Trophoblast cell (in vitro differentiated cells and primary cell): ENCODE results near the gene APBA2.

Experiments
- DNase-seq, 2 donors: peaks; one replicate each; pipeline ENCODE4 v3.0.0-alpha.2; 2016
- H2AFZ ChIP-seq: 2 replicates; pipeline ENCODE4 v1.6.1; 2013; ENCODE audit warnings: low read length, moderate library complexity, mild to moderate bottlenecking; ENCODE audit not compliant: insufficient read depth, poor library complexity
- H2AK5ac ChIP-seq: 2 replicates; pipeline ENCODE4 v1.6.1; 2013; ENCODE audit warnings: mild to moderate bottlenecking, low read length
- H2BK120ac ChIP-seq: 2 replicates; pipeline ENCODE4 v1.6.1; 2013; ENCODE audit warnings: low read length, mild to moderate bottlenecking, moderate library complexity; ENCODE audit not compliant: insufficient read depth, poor library complexity
- H2BK12ac ChIP-seq: 2 replicates; pipeline ENCODE4 v1.6.1; 2013; ENCODE audit warnings: mild to moderate bottlenecking, low read length, moderate library complexity
- H2BK5ac ChIP-seq: 2 replicates; pipeline ENCODE4 v1.6.1; 2013; ENCODE audit warnings: low read length, low read depth, moderate library complexity, mild to moderate bottlenecking; ENCODE audit not compliant: poor library complexity
- H3K14ac ChIP-seq: 2 replicates; pipeline ENCODE4 v1.6.1; 2013; ENCODE audit warnings: mild to moderate bottlenecking, low read length
- H3K18ac ChIP-seq: 2 replicates; pipeline ENCODE4 v1.6.1; 2013; ENCODE audit warnings: mild to moderate bottlenecking, low read length
- H3K23ac ChIP-seq: 2 replicates; pipeline ENCODE4 v1.6.1; 2013; ENCODE audit warnings: low read length
- H3K27ac ChIP-seq: 2 replicates; pipeline ENCODE4 v1.5.1; 2013; ENCODE audit warnings: low read depth, mild to moderate bottlenecking, inconsistent platforms, low read length, moderate library complexity
- H3K27me3 ChIP-seq: 2 replicates; pipeline ENCODE4 v1.6.1; 2013; ENCODE audit warnings: inconsistent platforms, mild to moderate bottlenecking, low read length, moderate library complexity; ENCODE audit not compliant: insufficient read depth
- H3K36me3 ChIP-seq, 2 experiments: 1 replicate in 1 of 2; 2 replicates in 1 of 2; pipeline ENCODE4 v1.6.1; 2013; ENCODE audit warnings: low read length in 2 of 2, mild to moderate bottlenecking in 2 of 2, moderate library complexity in 1 of 2; ENCODE audit not compliant: insufficient read depth in 2 of 2, control insufficient read depth in 1 of 2
- H3K4ac ChIP-seq: 2 replicates; pipeline ENCODE4 v1.6.1; 2013; ENCODE audit warnings: low read depth, mild to moderate bottlenecking, low read length, moderate library complexity
- H3K4me1 ChIP-seq, 2 experiments: 1 replicate in 1 of 2; 2 replicates in 1 of 2; pipeline ENCODE4 v1.6.1; 2013; ENCODE audit warnings: low read length in 2 of 2, mild to moderate bottlenecking in 2 of 2, moderate library complexity in 1 of 2; ENCODE audit not compliant: insufficient read depth in 2 of 2, control insufficient read depth in 1 of 2
- H3K4me2 ChIP-seq: 2 replicates; pipeline ENCODE4 v1.6.1; 2013; ENCODE audit warnings: inconsistent platforms, mild to moderate bottlenecking, low read length, moderate library complexity
- H3K4me3 ChIP-seq: 2 replicates; pipeline ENCODE4 v1.5.1; 2013; ENCODE audit warnings: mild to moderate bottlenecking, low read depth, low read length, inconsistent platforms
- H3K79me1 ChIP-seq: one replicate; pipeline ENCODE4 v1.6.1; 2013; ENCODE audit warnings: low read length
- H3K79me2 ChIP-seq: 2 replicates; pipeline ENCODE4 v1.6.1; 2013; ENCODE audit warnings: low read length, mild to moderate bottlenecking; ENCODE audit not compliant: control insufficient read depth, insufficient read depth, poor library complexity
- H3K9ac ChIP-seq: 2 replicates; pipeline ENCODE4 v1.6.1; 2013; ENCODE audit warnings: mild to moderate bottlenecking, low read length
- H3K9me3 ChIP-seq: 2 replicates; pipeline ENCODE4 v1.6.1; 2013; ENCODE audit warnings: low read depth, mild to moderate bottlenecking, control low read depth, inconsistent platforms, low read length; ENCODE audit not compliant: insufficient read depth
- H4K12ac ChIP-seq: 2 replicates; pipeline ENCODE4 v1.6.1; 2013; ENCODE audit warnings: low read depth, mild to moderate bottlenecking, low read length, moderate library complexity
- H4K8ac ChIP-seq: 2 replicates; pipeline ENCODE4 v1.6.1; 2013; ENCODE audit warnings: low read depth, mild to moderate bottlenecking, low read length, moderate library complexity
- H4K91ac ChIP-seq: one replicate; pipeline ENCODE4 v1.6.1; 2013; ENCODE audit warnings: low read depth, mild to moderate bottlenecking, low read length, moderate library complexity
- WGBS: extraction: QIAGEN DNeasy Blood & Tissue Kit; methylation state at CpG from one replicate; pipeline ENCODE4 v1.1.7; 2013; ENCODE audit warnings: missing lambda C conversion rate; ENCODE audit not compliant: insufficient read length, insufficient coverage; ENCODE audit errors: extremely low coverage; 5-methylcytosine and 5-hydroxymethylcytosine counted together

The APBA2 gene

GRCh38 chr15:28990390-28990789, 104.6 kb downstream of the APBA2 start:
- H2BK5ac ChIP-seq = no peak overlapping the region
- H4K91ac ChIP-seq = no peak overlapping the region
- no peak overlapping the region for H3K9ac ChIP-seq
- no peak overlapping the region for H3K14ac ChIP-seq
- no peak overlapping the region for H2AK5ac ChIP-seq
- no peak overlapping the region for H3K27ac ChIP-seq
- WGBS = no CpG with 5 or more reads among the region's 2 CpGs
- no peak overlapping the region for H2BK120ac ChIP-seq
- no peak overlapping the region for H3K4ac ChIP-seq
- H2BK12ac ChIP-seq = no peak overlapping the region
- peaks cover 2% of the 10 kb centered on the region for H3K79me1 ChIP-seq
- H3K4me1 ChIP-seq = peaks cover 2 to 17% of the 10 kb centered on the region in 2 experiments
- H3K4me2 ChIP-seq = no peak overlapping the region
- H4K8ac ChIP-seq = no peak overlapping the region
- H3K4me3 ChIP-seq = no peak overlapping the region
- H3K27me3 ChIP-seq = no peaks in the 10 kb centered on the region
- H3K9me3 ChIP-seq = no peaks in the 10 kb centered on the region
- H3K23ac ChIP-seq = no peak overlapping the region
- H3K79me2 ChIP-seq = no peaks in the 10 kb centered on the region
- peak in 1 of 2 donors; percentile 74 for DNase-seq
- no peak overlapping the region for H4K12ac ChIP-seq
- H2AFZ ChIP-seq = no peak overlapping the region
- no peaks in the 10 kb centered on the region for H3K36me3 ChIP-seq
- H3K18ac ChIP-seq = no peak overlapping the region

DNA sequence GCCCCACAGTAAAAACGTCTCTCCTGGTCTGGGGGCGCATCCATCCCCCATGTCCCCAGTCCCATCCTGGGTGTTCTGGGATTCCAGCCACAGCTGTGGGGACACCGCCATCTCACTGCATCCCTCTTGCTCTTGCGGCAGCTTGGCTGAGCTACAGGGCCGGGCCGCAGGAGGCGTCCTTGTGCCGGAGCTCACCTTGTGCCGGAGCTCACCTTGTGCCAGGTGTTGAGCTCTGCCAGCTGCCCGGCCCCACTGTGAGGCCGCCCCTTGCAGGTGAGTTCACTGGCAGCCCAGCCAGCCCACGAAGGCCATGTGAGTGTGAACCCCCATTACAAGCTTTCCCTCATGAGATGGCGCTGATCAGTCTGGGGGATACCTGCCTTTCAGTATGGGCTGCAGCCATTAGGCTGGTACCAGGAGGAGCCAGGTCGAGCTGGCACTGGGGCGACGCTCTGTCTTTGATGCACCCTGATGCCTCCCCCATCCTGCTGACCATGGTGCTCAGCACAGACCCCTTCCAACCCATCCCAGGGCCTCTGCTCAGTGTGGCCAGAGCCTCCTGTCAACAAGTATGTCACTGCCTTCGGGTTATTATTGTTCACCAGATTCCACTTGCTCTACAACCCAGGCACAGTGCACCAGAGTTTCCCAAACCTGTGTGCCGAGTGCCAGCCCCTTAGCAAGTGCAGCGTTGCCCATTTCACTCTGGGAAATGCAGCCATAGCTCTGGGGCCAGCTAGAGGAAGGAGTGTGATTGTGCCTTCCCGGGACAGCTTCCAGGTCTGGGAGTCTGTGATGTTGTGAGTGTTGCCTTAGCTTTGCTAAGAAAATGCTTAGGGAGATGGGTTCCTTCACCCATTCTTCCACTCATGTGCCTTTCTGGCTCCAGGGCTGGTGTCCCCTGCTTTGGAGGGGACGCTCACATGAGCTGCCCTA, 105.7 kb downstream of the APBA2 start:
- peaks cover 0 to 12% of the 10 kb centered on the region in 2 experiments for H3K4me1 ChIP-seq
- DNase-seq = no peak
- H3K79me2 ChIP-seq = no peaks in the 10 kb centered on the region
- no CpG with 5 or more reads among the region's 21 CpGs for WGBS
- no peak overlapping the region for H3K4me2 ChIP-seq
- H3K9me3 ChIP-seq = no peaks in the 10 kb centered on the region
- H2BK5ac ChIP-seq = no peak overlapping the region
- no peak overlapping the region for H3K23ac ChIP-seq
- no peak overlapping the region for H3K4me3 ChIP-seq
- no peak overlapping the region for H3K27ac ChIP-seq
- H3K9ac ChIP-seq = no peak overlapping the region
- H2BK120ac ChIP-seq = no peak overlapping the region
- H3K14ac ChIP-seq = no peak overlapping the region
- no peak overlapping the region for H4K91ac ChIP-seq
- no peaks in the 10 kb centered on the region for H3K36me3 ChIP-seq
- H3K27me3 ChIP-seq = no peaks in the 10 kb centered on the region
- H3K18ac ChIP-seq = no peak overlapping the region
- H3K79me1 ChIP-seq = peaks cover 2% of the 10 kb centered on the region
- no peak overlapping the region for H3K4ac ChIP-seq
- H4K8ac ChIP-seq = no peak overlapping the region
- peak overlapping the region; percentile 25 for H2BK12ac ChIP-seq
- no peak overlapping the region for H4K12ac ChIP-seq
- no peak overlapping the region for H2AK5ac ChIP-seq
- H2AFZ ChIP-seq = no peak overlapping the region

GRCh38 chr15:28992336-28992864, 106.6 kb downstream of the APBA2 start:
- no peaks in the 10 kb centered on the region for H3K27me3 ChIP-seq
- H3K79me2 ChIP-seq = no peaks in the 10 kb centered on the region
- no peak overlapping the region for H3K4me2 ChIP-seq
- no peak overlapping the region for H2AK5ac ChIP-seq
- no peak overlapping the region for H3K27ac ChIP-seq
- peaks cover 2% of the 10 kb centered on the region for H3K79me1 ChIP-seq
- peaks cover 0 to 12% of the 10 kb centered on the region in 2 experiments for H3K4me1 ChIP-seq
- no CpG with 5 or more reads among the region's 6 CpGs for WGBS
- no peak overlapping the region for H3K4ac ChIP-seq
- H3K14ac ChIP-seq = no peak overlapping the region
- H3K9ac ChIP-seq = no peak overlapping the region
- no peak overlapping the region for H3K4me3 ChIP-seq
- H4K8ac ChIP-seq = no peak overlapping the region
- H2BK120ac ChIP-seq = no peak overlapping the region
- H3K36me3 ChIP-seq = no peaks in the 10 kb centered on the region
- no peaks in the 10 kb centered on the region for H3K9me3 ChIP-seq
- H3K23ac ChIP-seq = no peak overlapping the region
- H3K18ac ChIP-seq = no peak overlapping the region
- no peak overlapping the region for H2BK12ac ChIP-seq
- H2BK5ac ChIP-seq = no peak overlapping the region
- DNase-seq = no peak
- H4K12ac ChIP-seq = no peak overlapping the region
- no peak overlapping the region for H2AFZ ChIP-seq
- H4K91ac ChIP-seq = peak overlapping the region; percentile 61

- Histone ChIP-seq H3K9ac (no peak overlapping the region), H3K27me3 (no peaks in the 10 kb centered on the region), H3K79me1 (peaks cover 2% of the 10 kb centered on the region), H3K4me3 (no peak overlapping the region), H3K79me2 (no peaks in the 10 kb centered on the region), H2BK12ac (no peak overlapping the region), H3K4ac (no peak overlapping the region), H2AFZ (no peak overlapping the region), H3K4me2 (no peak overlapping the region), H4K8ac (no peak overlapping the region), H3K14ac (no peak overlapping the region), H3K4me1 (peaks cover 0 to 12% of the 10 kb centered on the region in 2 experiments), H2BK5ac (no peak overlapping the region), H3K18ac (no peak overlapping the region), H2BK120ac (no peak overlapping the region), H3K23ac (no peak overlapping the region), H3K9me3 (no peaks in the 10 kb centered on the region), H3K27ac (no peak overlapping the region), H4K91ac (no peak overlapping the region), H2AK5ac (no peak overlapping the region), H4K12ac (no peak overlapping the region), H3K36me3 (no peaks in the 10 kb centered on the region)
- no peak for DNase-seq
- no CpG with 5 or more reads among the region's 12 CpGs for WGBS
These were observed 107.4 kb downstream of the APBA2 start for GRCh38 chr15:28993051-28993719.
